Activated naive CD8-positive, alpha-beta T cell treated with anti-CD3 and anti-CD28 coated beads, Interleukin-2, amount 10 ng/mL, durations not matched to agents 7 days and 5 days (primary cell): Measurements from ENCODE around the gene DAPK1. TPM values are rescaled to one million over a fixed set of nuclear protein-coding genes. Genes with fewer than 3 reads are reported as not detected.

Source experiments
- ATAC-seq: fragments of 150-1000 bp; cut with Tn5 transposase; one replicate; pipeline ENCODE4 v1.10.0; 2021; ENCODE audit warnings: low read depth, moderate library complexity
- POLR2A ChIA-PET: fragments of 350-600 bp; sonication (Branson Sonifier 250); formaldehyde crosslinking; loops from one replicate; lab custom pipeline; 2021; ENCODE audit warnings: antibody characterized with exemption; lab: Charles Lee
- DNase-seq: peaks from one replicate; pipeline ENCODE4 v3.0.0; 2021
- H3K27ac Mint-ChIP-seq: one replicate; pipeline ENCODE4 v1.8.0; 2022; ENCODE audit warnings: mild to moderate bottlenecking, mixed read lengths
- H3K27me3 Mint-ChIP-seq: one replicate; pipeline ENCODE4 v1.8.0; 2022; ENCODE audit warnings: mild to moderate bottlenecking, moderate library complexity, mixed read lengths
- H3K36me3 Mint-ChIP-seq: one replicate; pipeline ENCODE4 v1.8.0; 2021; ENCODE audit warnings: mild to moderate bottlenecking, mixed read lengths
- H3K4me1 Mint-ChIP-seq: one replicate; pipeline ENCODE4 v1.8.0; 2021; ENCODE audit warnings: mixed read lengths
- H3K4me3 Mint-ChIP-seq: one replicate; pipeline ENCODE4 v1.8.0; 2022; ENCODE audit warnings: mild to moderate bottlenecking, moderate library complexity, mixed read lengths
- H3K9me3 Mint-ChIP-seq: one replicate; pipeline ENCODE4 v1.8.0; 2021; ENCODE audit warnings: mixed read lengths
- total RNA-seq, 2 experiments: library from RNA; stranded (reverse); gene quantifications; one replicate each; pipeline ENCODE4 v1.2.3, GENCODE V29; 2021

Gene DAPK1
- total RNA-seq, 2 experiments from 2014 or later, result 1.2 to 1.3 TPM

GRCh38 chr9:87501806-87502205 lies 4.1 kb downstream of the DAPK1 start:
- no peak overlapping the region for H3K4me3 Mint-ChIP-seq
- H3K27me3 Mint-ChIP-seq, result peaks cover 32% of the 10 kb centered on the region
- POLR2A ChIA-PET, result no interaction called here
- H3K36me3 Mint-ChIP-seq, result no peaks in the 10 kb centered on the region
- ATAC-seq (no peak), DNase-seq (no peak)
- no peaks in the 10 kb centered on the region for H3K9me3 Mint-ChIP-seq
- no peaks in the 10 kb centered on the region for H3K4me1 Mint-ChIP-seq
- no peak overlapping the region for H3K27ac Mint-ChIP-seq

- POLR2A ChIA-PET, result no interaction called here
- Mint-ChIP-seq H3K9me3 (no peaks in the 10 kb centered on the region), H3K27me3 (peaks cover 26% of the 10 kb centered on the region), H3K4me1 (no peaks in the 10 kb centered on the region), H3K27ac (no peak overlapping the region), H3K4me3 (no peak overlapping the region), H3K36me3 (no peaks in the 10 kb centered on the region)
- ATAC-seq (no peak), DNase-seq (no peak)
Observed at GRCh38 chr9:87502391-87503221, 4.9 kb downstream of the DAPK1 start.

- Mint-ChIP-seq H3K4me3 (no peak overlapping the region), H3K36me3 (no peaks in the 10 kb centered on the region), H3K27ac (no peak overlapping the region), H3K4me1 (no peaks in the 10 kb centered on the region), H3K27me3 (peaks cover 26% of the 10 kb centered on the region), H3K9me3 (no peaks in the 10 kb centered on the region)
- ATAC-seq (no peak), DNase-seq (no peak)
- POLR2A ChIA-PET, result no interaction called here
Observed at GRCh38 chr9:87503430-87503829, 5.8 kb downstream of the DAPK1 start.

DNA sequence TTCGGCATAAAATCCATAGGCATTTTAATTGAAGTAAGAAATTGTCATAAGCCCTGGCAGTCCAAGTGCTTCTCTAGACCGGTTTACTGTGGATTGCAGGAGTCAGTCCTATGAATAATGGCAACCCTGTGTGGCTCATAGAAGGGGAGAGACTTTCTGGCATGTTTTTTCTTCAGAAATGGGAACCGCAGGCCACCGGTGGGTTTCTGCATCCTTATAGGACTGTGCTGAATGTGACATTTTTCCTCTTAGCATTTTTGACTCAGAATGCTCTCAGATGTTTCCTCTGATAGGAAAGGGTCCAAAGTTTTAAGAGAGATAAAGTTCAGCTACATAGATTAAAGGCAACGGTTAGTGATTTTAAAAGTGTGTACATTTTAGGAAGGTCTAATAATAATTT lies 6.3 kb downstream of the DAPK1 start:
- Mint-ChIP-seq H3K4me1 (no peaks in the 10 kb centered on the region), H3K27me3 (peaks cover 23% of the 10 kb centered on the region), H3K27ac (no peak overlapping the region), H3K4me3 (no peak overlapping the region), H3K9me3 (no peaks in the 10 kb centered on the region), H3K36me3 (no peaks in the 10 kb centered on the region)
- ATAC-seq, result no peak
- no peak for DNase-seq
- POLR2A ChIA-PET, result no interaction called here

- no peak for DNase-seq
- Mint-ChIP-seq H3K4me3 (no peak overlapping the region), H3K36me3 (no peaks in the 10 kb centered on the region), H3K9me3 (no peaks in the 10 kb centered on the region), H3K27me3 (peaks cover 14% of the 10 kb centered on the region), H3K27ac (no peak overlapping the region), H3K4me1 (no peaks in the 10 kb centered on the region)
- no peak for ATAC-seq
- POLR2A ChIA-PET, result no interaction called here
Observed at GRCh38 chr9:87504938-87505337, 7.3 kb downstream of the DAPK1 start.

DNA sequence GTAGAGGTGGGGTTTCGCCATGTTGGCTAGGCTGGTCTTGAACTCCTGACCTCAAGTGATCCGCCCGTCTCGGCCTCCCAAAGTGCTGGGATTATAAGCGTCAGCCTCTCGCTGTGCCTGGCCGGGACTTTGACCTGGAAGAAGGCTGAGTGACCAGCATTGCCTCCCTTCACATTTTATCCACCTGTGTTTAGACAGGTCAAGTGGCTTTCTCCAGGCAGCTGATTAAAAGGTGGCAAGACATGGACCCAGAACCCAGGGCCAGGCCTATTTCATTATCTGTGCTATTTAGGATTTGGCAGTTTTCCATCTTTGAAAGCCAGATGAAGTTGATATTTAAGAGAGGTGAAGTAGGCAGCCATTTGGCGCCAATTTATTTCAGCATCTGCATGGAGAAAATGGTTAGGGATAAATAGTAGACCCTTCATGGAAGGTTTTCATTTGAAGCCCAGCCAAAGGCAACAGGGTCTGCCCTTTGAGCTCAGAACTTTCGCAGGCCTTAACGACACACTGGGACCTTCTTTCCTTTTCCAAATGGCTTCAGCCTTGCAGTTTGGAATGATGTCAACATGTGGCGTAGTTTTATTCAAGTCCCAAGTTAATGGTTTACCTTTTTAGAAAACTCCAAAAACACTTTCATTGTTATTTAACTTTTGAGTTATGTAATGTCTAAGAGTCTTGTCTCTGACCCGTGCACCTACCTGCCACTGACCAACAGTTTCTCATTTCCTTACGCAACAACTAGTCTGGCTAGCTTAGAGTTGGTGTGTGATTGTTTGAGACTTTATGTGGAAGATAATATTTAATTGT lies 8.4 kb downstream of the DAPK1 start:
- H3K9me3 Mint-ChIP-seq, result no peaks in the 10 kb centered on the region
- peaks cover 5% of the 10 kb centered on the region for H3K27me3 Mint-ChIP-seq
- H3K36me3 Mint-ChIP-seq, result no peaks in the 10 kb centered on the region
- no peak overlapping the region for H3K27ac Mint-ChIP-seq
- no peak for ATAC-seq
- no peak for DNase-seq
- POLR2A ChIA-PET, result no interaction called here
- no peak overlapping the region for H3K4me3 Mint-ChIP-seq
- no peaks in the 10 kb centered on the region for H3K4me1 Mint-ChIP-seq

DNA sequence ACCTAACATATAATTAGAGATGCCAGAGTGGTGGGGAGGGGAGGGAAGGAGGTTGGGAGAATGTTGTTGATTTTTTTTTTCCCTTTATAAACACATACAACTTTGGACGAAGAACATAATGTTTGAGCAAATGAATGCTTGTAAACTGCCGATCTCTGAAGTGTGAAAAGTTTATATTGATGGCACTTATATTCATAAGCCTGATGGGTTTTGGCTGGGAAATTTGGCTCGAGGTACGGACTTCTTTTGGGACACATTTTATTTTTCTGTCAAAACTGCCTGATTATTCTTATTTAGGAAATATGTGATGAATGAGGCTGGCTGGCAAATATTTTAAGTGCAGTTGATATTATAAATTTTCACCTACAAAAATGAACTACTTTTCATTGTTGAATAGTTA lies 9.9 kb downstream of the DAPK1 start:
- H3K4me1 Mint-ChIP-seq, result no peaks in the 10 kb centered on the region
- no peaks in the 10 kb centered on the region for H3K9me3 Mint-ChIP-seq
- H3K36me3 Mint-ChIP-seq, result no peaks in the 10 kb centered on the region
- H3K4me3 Mint-ChIP-seq, result no peak overlapping the region
- POLR2A ChIA-PET, result no interaction called here
- no peak for ATAC-seq
- H3K27ac Mint-ChIP-seq, result no peak overlapping the region
- peaks cover 5% of the 10 kb centered on the region for H3K27me3 Mint-ChIP-seq
- DNase-seq, result no peak

- H3K36me3 Mint-ChIP-seq, result no peaks in the 10 kb centered on the region
- no peak for DNase-seq
- peaks cover 4% of the 10 kb centered on the region for H3K27me3 Mint-ChIP-seq
- no peak overlapping the region for H3K27ac Mint-ChIP-seq
- ATAC-seq, result no peak
- no peaks in the 10 kb centered on the region for H3K4me1 Mint-ChIP-seq
- POLR2A ChIA-PET, result no interaction called here
- no peak overlapping the region for H3K4me3 Mint-ChIP-seq
- H3K9me3 Mint-ChIP-seq, result no peaks in the 10 kb centered on the region
Observed at GRCh38 chr9:87510252-87510683, 12.6 kb downstream of the DAPK1 start.

DNA sequence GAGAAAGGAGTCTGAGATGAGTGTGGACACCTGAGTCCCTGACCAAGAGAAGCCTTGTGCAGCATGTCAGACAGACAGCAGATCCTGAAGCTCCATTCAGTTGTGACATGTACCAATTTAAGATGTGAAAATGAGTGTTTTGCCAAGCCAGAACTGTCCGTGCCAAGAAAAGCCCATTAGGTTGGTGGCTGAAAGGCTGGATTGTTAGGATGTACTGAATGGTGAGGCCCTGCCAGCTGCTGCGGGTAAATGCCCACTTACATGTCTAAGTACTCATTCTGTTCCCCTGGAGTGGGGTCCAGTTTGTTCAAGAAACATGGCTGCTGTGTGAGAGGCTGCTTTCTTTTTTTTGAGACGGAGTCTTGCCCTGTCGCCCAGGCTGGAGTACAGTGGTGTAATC lies 14.6 kb downstream of the DAPK1 start:
- H3K4me1 Mint-ChIP-seq, result no peaks in the 10 kb centered on the region
- no peaks in the 10 kb centered on the region for H3K9me3 Mint-ChIP-seq
- ATAC-seq (no peak), DNase-seq (no peak)
- H3K27ac Mint-ChIP-seq, result no peak overlapping the region
- peaks cover 4% of the 10 kb centered on the region for H3K27me3 Mint-ChIP-seq
- H3K36me3 Mint-ChIP-seq, result no peaks in the 10 kb centered on the region
- no peak overlapping the region for H3K4me3 Mint-ChIP-seq
- POLR2A ChIA-PET, result no interaction called here

- ATAC-seq (no peak), DNase-seq (no peak)
- POLR2A ChIA-PET, result no interaction called here
- Mint-ChIP-seq H3K27me3 (peaks cover 4% of the 10 kb centered on the region), H3K27ac (no peak overlapping the region), H3K4me1 (no peaks in the 10 kb centered on the region), H3K9me3 (no peaks in the 10 kb centered on the region), H3K36me3 (no peaks in the 10 kb centered on the region), H3K4me3 (no peak overlapping the region)
Observed at GRCh38 chr9:87513161-87513560, 15.5 kb downstream of the DAPK1 start.

- ATAC-seq, result no peak
- H3K27me3 Mint-ChIP-seq, result peaks cover 4% of the 10 kb centered on the region
- POLR2A ChIA-PET, result no interaction called here
Observed at GRCh38 chr9:87513880-87514535, 16.3 kb downstream of the DAPK1 start.

GRCh38 chr9:87515006-87515405 lies 17.3 kb downstream of the DAPK1 start:
- H3K27me3 Mint-ChIP-seq, result peaks cover 4% of the 10 kb centered on the region
- POLR2A ChIA-PET, result no interaction called here
- no peaks in the 10 kb centered on the region for H3K36me3 Mint-ChIP-seq
- H3K9me3 Mint-ChIP-seq, result no peaks in the 10 kb centered on the region
- ATAC-seq (no peak), DNase-seq (no peak)
- H3K4me1 Mint-ChIP-seq, result no peaks in the 10 kb centered on the region
- no peak overlapping the region for H3K4me3 Mint-ChIP-seq
- H3K27ac Mint-ChIP-seq, result no peak overlapping the region

More at GRCh38 chr9:87513880-87514535, 16.3 kb downstream of the DAPK1 start:
- H3K4me1 Mint-ChIP-seq, result no peaks in the 10 kb centered on the region
- no peak for DNase-seq
- H3K36me3 Mint-ChIP-seq, result no peaks in the 10 kb centered on the region
- H3K27ac Mint-ChIP-seq, result no peak overlapping the region
- H3K9me3 Mint-ChIP-seq, result no peaks in the 10 kb centered on the region
- no peak overlapping the region for H3K4me3 Mint-ChIP-seq

- H3K36me3 Mint-ChIP-seq, result no peaks in the 10 kb centered on the region
- H3K9me3 Mint-ChIP-seq, result no peaks in the 10 kb centered on the region
- no peaks in the 10 kb centered on the region for H3K4me1 Mint-ChIP-seq
- POLR2A ChIA-PET, result no interaction called here
- no peak for ATAC-seq
- peaks cover 4% of the 10 kb centered on the region for H3K27me3 Mint-ChIP-seq
- no peak overlapping the region for H3K4me3 Mint-ChIP-seq
- no peak overlapping the region for H3K27ac Mint-ChIP-seq
- no peak for DNase-seq
Observed at GRCh38 chr9:87515588-87516221, 18.0 kb downstream of the DAPK1 start.
